HFF-Myc (cell line): ENCODE measurements around the gene KIF21A.

Experiments used
- DNase-seq: peaks from one replicate; pipeline ENCODE4 v3.0.0-alpha.2; 2011; ENCODE audit warnings: low read depth; ENCODE audit errors: extremely low read depth
- H3K4me3 ChIP-seq: replicated peaks from 2 replicates; pipeline ENCODE4 v1.5.1; 2011; ENCODE audit warnings: low read depth, mild to moderate bottlenecking, control low read depth, low read length
- CTCF ChIP-seq: IDR thresholded peaks from 2 replicates; pipeline ENCODE4 v1.5.1; 2012; ENCODE audit warnings: mild to moderate bottlenecking, low read depth, low read length, control low read depth; ENCODE audit errors: missing control alignments

KIF21A gene

GRCh38 chr12:39275846-39276245, 167.1 kb downstream of the KIF21A start:
- H3K4me3 ChIP-seq, result no peak overlapping the region
- no peak for DNase-seq
- TF ChIP-seq CTCF, result no peak

- H3K4me3 ChIP-seq, result no peak overlapping the region
- DNase-seq, result peak; percentile 2
Measured at GRCh38 chr12:39272871-39273655, 169.9 kb downstream of the KIF21A start.

DNA sequence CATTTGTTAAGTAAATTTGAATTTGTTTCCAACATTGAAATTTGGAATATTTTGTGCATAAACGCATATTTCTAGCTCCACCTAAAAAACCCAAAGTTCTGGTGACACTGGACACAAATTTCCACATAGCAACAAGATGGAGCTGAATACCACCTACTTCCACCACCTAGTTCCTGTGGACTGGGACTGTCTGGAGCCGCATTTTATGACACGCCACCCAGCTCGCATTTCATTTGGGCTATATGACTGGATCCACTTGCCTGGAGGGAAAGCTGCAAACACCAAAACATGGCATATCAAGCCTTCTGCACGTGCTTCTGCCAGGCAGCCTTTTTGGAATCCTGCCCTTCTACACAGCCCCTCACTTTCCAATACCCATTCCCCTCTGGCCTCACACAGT, 173.4 kb downstream of the KIF21A start:
- no peak for DNase-seq
- no peak for TF ChIP-seq CTCF
- H3K4me3 ChIP-seq, result no peak overlapping the region

More at GRCh38 chr12:39272871-39273655, 169.9 kb downstream of the KIF21A start:
- TF ChIP-seq CTCF, result peak; percentile 51

DNA sequence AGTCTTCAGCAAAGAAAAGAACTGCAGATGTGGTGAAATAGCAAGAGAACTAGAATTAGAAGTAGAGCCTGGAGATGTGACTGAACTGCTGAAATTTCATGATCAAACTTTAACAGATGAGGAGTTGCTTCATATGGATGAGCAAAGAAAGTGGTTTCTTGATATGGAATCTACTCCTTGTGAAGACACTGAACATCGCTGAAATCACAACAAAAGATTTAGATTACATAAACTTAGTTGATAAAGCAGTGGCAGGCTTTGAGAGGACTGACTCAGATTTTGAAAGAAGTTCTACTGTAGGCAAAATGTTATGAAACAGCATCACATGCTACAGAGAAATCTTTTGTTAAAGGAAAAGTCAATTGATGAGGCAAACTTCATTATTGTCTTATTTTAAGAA, 175.0 kb downstream of the KIF21A start:
- TF ChIP-seq CTCF, result no peak
- H3K4me3 ChIP-seq, result no peak overlapping the region
- DNase-seq, result no peak

DNA sequence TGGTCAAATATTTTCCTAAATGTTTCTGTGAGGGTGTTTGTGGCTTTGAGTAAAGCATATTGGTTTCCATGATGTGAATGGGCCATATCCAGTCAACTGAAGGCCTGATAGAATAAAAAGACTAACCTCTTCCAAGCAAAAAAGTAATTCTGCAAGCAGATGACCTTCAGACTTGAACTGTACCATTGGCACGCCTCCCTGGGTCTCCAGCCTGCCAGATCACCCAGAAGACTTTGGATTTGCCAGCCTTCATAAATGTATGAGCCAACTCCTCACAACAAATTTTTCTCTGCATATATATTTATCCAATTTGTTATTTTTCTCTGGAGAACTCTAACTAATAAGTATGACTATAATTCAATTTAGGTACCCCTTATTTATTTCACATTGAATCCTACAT, 190.3 kb downstream of the KIF21A start:
- TF ChIP-seq CTCF, result no peak
- no peak for DNase-seq
- no peak overlapping the region for H3K4me3 ChIP-seq
